OCI-LY1 (cell line): Measurements from ENCODE around the gene CST3.
"Not testable (repeated sequence)": the region's sequence is repeated elsewhere in the genome, so short reads cannot be mapped to it uniquely, and the experiment has no call there.

Experiments
- H2AFZ ChIP-seq: fragments of 200-600 bp; sonication (generic), shearing (Covaris generic); 2 replicates; pipeline ENCODE4 v1.6.0; 2014; ENCODE audit warnings: antibody characterized with exemption, mild to moderate bottlenecking, low read length
- H3F3A ChIP-seq: fragments of 200-600 bp; sonication (generic), shearing (Covaris generic); 2 replicates; pipeline ENCODE4 v1.6.0; 2014; ENCODE audit warnings: mild to moderate bottlenecking, antibody characterized with exemption, low read length, moderate library complexity; ENCODE audit not compliant: insufficient read depth
- H3K27ac ChIP-seq: fragments of 200-600 bp; sonication (generic); 2 replicates; pipeline ENCODE4 v1.5.1; 2014; ENCODE audit warnings: low read length, mixed run types, mild to moderate bottlenecking, low read depth; ENCODE audit not compliant: poor library complexity, severe bottlenecking
- H3K27me3 ChIP-seq: fragments of 200-600 bp; sonication (generic); 2 replicates; pipeline ENCODE4 v1.6.0; 2014; ENCODE audit warnings: antibody characterized with exemption, mild to moderate bottlenecking, low read length, moderate library complexity; ENCODE audit not compliant: insufficient read depth
- H3K36me3 ChIP-seq: fragments of 200-600 bp; sonication (generic); 2 replicates; pipeline ENCODE4 v1.6.1; 2014; ENCODE audit warnings: mild to moderate bottlenecking, antibody characterized with exemption, low read length, moderate library complexity, mixed read lengths; ENCODE audit not compliant: insufficient read depth
- H3K4me1 ChIP-seq: fragments of 200-600 bp; sonication (generic); 2 replicates; pipeline ENCODE4 v1.5.1; 2014; ENCODE audit warnings: mild to moderate bottlenecking, low read length, moderate library complexity; ENCODE audit not compliant: insufficient read depth, severe bottlenecking
- H3K4me2 ChIP-seq: fragments of 200-600 bp; sonication (generic), shearing (Covaris generic); 2 replicates; pipeline ENCODE4 v1.6.1; 2014; ENCODE audit warnings: low read length
- H3K4me3 ChIP-seq: fragments of 200-600 bp; sonication (generic); 2 replicates; pipeline ENCODE4 v1.5.1; 2014; ENCODE audit warnings: low read length, low read depth, mild to moderate bottlenecking, mixed read lengths; ENCODE audit not compliant: poor library complexity, severe bottlenecking
- H3K79me2 ChIP-seq: fragments of 200-600 bp; shearing (Covaris generic); 2 replicates; pipeline ENCODE4 v1.6.1; 2016; ENCODE audit warnings: mixed run types, low read length, mixed read lengths; ENCODE audit not compliant: insufficient read depth
- H3K9ac ChIP-seq: fragments of 200-600 bp; sonication (generic), shearing (Covaris generic); 2 replicates; pipeline ENCODE4 v1.6.1; 2014; ENCODE audit warnings: mild to moderate bottlenecking, low read length, mixed read lengths
- H3K9me2 ChIP-seq: fragments of 200-600 bp; sonication (generic), shearing (Covaris generic); 2 replicates; pipeline ENCODE4 v1.6.1; 2014; ENCODE audit warnings: low read depth, mild to moderate bottlenecking, low read length, mixed read lengths
- H3K9me3 ChIP-seq: fragments of 200-600 bp; shearing (Covaris generic); 2 replicates; pipeline ENCODE4 v1.6.1; 2014; ENCODE audit warnings: low read length, mixed read lengths
- H4K20me1 ChIP-seq: fragments of 200-600 bp; sonication (generic), shearing (Covaris generic); 2 replicates; pipeline ENCODE4 v1.6.0; 2016; ENCODE audit warnings: mild to moderate bottlenecking, low read length; ENCODE audit not compliant: insufficient read depth
- EZH2 ChIP-seq: fragments of 200-600 bp; sonication (generic), shearing (Covaris generic); IDR thresholded peaks from 2 replicates; pipeline ENCODE4 v1.8.0; 2017; ENCODE audit warnings: borderline replicate concordance, mixed run types, mild to moderate bottlenecking, antibody characterized with exemption, low read length, moderate library complexity, mixed read lengths
- TF ChIP-seq, protein P1 (sequence below): fragments of 200-600 bp; sonication (generic), shearing (Covaris generic); IDR thresholded peaks from 2 replicates; pipeline ENCODE4 v1.5.1; 2017; ENCODE audit warnings: mild to moderate bottlenecking, antibody characterized with exemption, low read length, moderate library complexity, mixed read lengths

CST3 gene

GRCh38 chr20:23638309-23638708 is 554 bp upstream of the CST3 start:
- H3K4me2 ChIP-seq, result no peak overlapping the region
- TF ChIP-seq EZH2, result no peak
- TF ChIP-seq, protein P1, sequence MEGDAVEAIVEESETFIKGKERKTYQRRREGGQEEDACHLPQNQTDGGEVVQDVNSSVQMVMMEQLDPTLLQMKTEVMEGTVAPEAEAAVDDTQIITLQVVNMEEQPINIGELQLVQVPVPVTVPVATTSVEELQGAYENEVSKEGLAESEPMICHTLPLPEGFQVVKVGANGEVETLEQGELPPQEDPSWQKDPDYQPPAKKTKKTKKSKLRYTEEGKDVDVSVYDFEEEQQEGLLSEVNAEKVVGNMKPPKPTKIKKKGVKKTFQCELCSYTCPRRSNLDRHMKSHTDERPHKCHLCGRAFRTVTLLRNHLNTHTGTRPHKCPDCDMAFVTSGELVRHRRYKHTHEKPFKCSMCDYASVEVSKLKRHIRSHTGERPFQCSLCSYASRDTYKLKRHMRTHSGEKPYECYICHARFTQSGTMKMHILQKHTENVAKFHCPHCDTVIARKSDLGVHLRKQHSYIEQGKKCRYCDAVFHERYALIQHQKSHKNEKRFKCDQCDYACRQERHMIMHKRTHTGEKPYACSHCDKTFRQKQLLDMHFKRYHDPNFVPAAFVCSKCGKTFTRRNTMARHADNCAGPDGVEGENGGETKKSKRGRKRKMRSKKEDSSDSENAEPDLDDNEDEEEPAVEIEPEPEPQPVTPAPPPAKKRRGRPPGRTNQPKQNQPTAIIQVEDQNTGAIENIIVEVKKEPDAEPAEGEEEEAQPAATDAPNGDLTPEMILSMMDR, result no peak
- H3K9me2 ChIP-seq, result no peaks in the 10 kb centered on the region
- no peaks in the 10 kb centered on the region for H3K36me3 ChIP-seq
- H3K79me2 ChIP-seq, result no peaks in the 10 kb centered on the region
- no peaks in the 10 kb centered on the region for H4K20me1 ChIP-seq
- no peak overlapping the region for H3K27ac ChIP-seq
- H2AFZ ChIP-seq, result no peak overlapping the region
- no peaks in the 10 kb centered on the region for H3F3A ChIP-seq
- H3K9ac ChIP-seq, result no peak overlapping the region
- no peaks in the 10 kb centered on the region for H3K4me1 ChIP-seq
- H3K4me3 ChIP-seq, result no peak overlapping the region
- no peaks in the 10 kb centered on the region for H3K27me3 ChIP-seq
- H3K9me3 ChIP-seq, result no peaks in the 10 kb centered on the region

DNA sequence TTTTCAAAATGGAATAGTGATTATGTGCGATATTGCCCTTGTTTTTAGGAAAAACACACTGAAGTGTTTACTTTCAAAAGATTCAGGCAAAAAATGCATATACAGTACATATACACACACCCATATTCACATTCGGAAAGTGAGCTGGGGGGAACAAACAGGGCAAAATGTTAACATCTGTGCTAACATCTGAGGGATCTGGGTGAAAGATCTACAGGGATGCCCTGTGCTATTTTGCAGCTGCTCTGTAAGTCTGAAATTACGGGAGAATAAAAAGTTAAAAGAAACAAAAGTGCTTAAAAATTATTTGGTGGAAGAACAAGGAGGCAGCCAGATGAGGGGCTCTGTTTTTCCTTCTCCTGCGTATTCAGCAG is 860 bp downstream of the CST3 start:
- H3K27ac ChIP-seq, result no peak overlapping the region
- H2AFZ ChIP-seq, result no peak overlapping the region
- TF ChIP-seq EZH2, result no peak
- TF ChIP-seq, protein P1, result no peak
- no peak overlapping the region for H3K4me3 ChIP-seq
- H3F3A ChIP-seq, result no peaks in the 10 kb centered on the region
- no peaks in the 10 kb centered on the region for H3K4me1 ChIP-seq
- no peaks in the 10 kb centered on the region for H3K9me2 ChIP-seq
- H3K9me3 ChIP-seq, result no peaks in the 10 kb centered on the region
- H3K4me2 ChIP-seq, result no peak overlapping the region
- H4K20me1 ChIP-seq, result no peaks in the 10 kb centered on the region
- H3K9ac ChIP-seq, result no peak overlapping the region
- H3K36me3 ChIP-seq, result no peaks in the 10 kb centered on the region
- no peaks in the 10 kb centered on the region for H3K27me3 ChIP-seq
- H3K79me2 ChIP-seq, result no peaks in the 10 kb centered on the region

DNA sequence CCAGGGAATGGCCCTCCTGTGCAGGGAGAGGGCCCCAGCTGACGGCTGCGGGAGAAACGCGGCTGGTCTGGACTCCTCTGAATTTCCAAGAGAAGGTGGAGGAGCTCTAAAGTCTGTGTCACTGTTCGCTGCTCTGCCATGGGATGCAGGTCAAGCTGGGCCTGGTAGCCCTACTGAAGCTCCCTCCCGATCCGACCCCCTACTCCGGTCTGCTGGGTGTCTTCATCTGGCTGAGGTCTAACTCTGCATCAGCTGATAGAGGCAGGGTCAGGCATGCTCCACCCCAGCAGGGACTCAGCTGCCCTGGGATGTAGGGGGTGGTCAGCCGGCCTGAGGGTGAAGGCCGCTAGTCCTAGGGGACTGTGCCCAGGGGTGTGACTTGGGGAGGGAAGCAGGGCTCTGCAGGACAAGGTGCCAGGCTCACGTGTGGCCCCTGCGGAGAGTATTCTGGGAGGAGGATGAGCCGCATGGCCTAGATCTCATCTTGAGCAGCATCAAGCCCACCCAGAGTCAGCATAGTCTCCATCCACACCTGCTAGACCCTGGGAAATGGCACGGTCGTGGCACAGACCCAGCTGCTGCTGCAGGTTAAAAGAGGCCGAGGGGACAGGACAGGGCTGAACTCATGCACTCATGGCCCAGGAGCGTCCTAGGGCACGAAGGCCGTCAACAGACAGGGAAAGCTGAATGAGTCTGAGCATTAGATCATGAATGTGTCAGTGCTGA is 1.4 kb downstream of the CST3 start:
- Histone ChIP-seq H3K36me3 (no peaks in the 10 kb centered on the region), H3K9me3 (no peaks in the 10 kb centered on the region), H3K27me3 (no peaks in the 10 kb centered on the region), H3K79me2 (no peaks in the 10 kb centered on the region), H3F3A (no peaks in the 10 kb centered on the region), H3K9ac (no peak overlapping the region), H3K4me3 (no peak overlapping the region), H4K20me1 (no peaks in the 10 kb centered on the region), H3K4me2 (no peak overlapping the region), H3K27ac (no peak overlapping the region), H2AFZ (no peak overlapping the region), H3K4me1 (no peaks in the 10 kb centered on the region), H3K9me2 (no peaks in the 10 kb centered on the region)
- TF ChIP-seq, protein P1, result no peak
- no peak for TF ChIP-seq EZH2

DNA sequence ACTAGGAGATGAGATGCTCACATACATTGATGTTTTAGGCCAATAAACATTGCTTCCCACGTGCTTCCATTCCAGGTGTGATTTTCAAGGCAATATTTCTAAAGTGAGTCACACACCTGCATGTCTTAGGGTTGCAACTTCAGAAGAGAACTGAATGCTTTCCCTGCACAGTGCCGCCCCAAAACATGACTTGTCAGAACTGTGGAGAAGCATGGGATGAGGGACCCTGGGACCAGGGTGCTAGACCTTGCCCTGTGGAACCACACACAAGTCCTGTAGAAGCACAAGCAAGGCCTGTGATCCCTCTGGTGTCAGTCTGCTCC is 2.0 kb downstream of the CST3 start:
- not testable (repeated sequence) for H3K4me1 ChIP-seq, H3K36me3 ChIP-seq, H4K20me1 ChIP-seq, H2AFZ ChIP-seq, H3K27ac ChIP-seq, H3K9me2 ChIP-seq, H3K9ac ChIP-seq, H3K27me3 ChIP-seq, H3K79me2 ChIP-seq, H3K4me2 ChIP-seq, H3F3A ChIP-seq, H3K9me3 ChIP-seq, H3K4me3 ChIP-seq
